ENCODE data around the gene PURA. TPM values are rescaled to one million over a fixed set of nuclear protein-coding genes. Genes with fewer than 3 reads are reported as not detected.

The PURA gene
- total and polyA plus RNA-seq, 2 of the 13 experiments (the other 11 are each of a cell fraction or from before 2014, with no cell fraction given), result 2.0 to 5.0 TPM

DNA sequence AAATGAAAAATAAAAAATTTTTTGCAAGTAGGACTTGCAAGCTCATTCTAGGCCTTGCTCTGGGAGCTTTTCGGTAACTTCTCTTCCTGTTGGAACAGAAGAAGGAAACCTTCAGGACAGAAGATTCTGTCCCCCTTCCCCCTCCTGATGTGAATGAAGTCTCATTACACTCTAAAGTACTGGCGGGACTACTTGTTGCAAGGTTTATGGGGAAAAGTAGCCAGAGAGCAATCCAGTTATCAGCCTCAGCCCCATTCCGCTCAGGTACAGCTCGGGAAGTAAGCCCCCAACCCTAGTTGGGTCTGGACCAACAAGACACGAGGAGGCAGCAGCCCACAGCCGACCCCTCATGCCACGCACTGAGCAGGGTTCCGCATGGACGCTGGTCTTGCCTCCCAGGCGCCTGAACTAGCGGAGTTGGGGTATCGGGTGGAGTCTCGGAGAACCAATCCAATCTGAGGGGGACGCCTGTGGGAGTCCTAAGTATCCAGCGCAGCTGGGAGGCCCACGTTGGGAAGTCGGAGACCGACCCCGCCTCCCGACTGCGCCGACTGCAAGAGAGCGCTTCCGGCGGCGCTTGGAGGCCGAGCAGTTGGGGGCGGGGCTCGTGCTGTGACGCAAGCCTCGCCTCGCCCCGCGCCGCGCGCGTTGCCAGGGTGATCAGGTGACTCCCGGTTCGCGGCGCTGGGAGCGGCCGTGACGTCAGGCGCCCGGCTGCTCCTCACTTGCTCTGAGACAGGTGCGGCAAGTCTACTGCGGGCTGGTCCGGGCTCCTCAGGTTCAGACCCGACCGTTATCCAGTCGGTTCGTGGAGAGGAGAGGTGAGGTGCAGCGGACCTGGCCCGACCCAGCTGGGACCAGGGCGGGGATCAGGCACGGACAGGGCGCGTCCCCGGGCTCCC is 60.8 kb downstream of the PURA start, which contains the start of gene CYSTM1 (continued):
- TF ChIP-seq MIER3 (CRISPR knock-in tag; IDR thresholded peaks at IDR 0.05; ENCODE audit: borderline replicate concordance) (peak; percentile 76; the same call in 1 of the 2 replicates), POLR2AphosphoS5 (IDR thresholded peaks at IDR 0.05; ENCODE audit: low read depth, low read length) (peak; percentile 88), ZNF7 (CRISPR knock-in tag; IDR thresholded peaks at IDR 0.05) (no peak), DMTF1 (CRISPR knock-in tag; IDR thresholded peaks at IDR 0.05) (no peak), AGO1 (IDR thresholded peaks at IDR 0.05; ENCODE audit: low read depth, low read length, poor library complexity, severe bottlenecking) (peak; percentile 77), HCFC1 (IDR thresholded peaks at IDR 0.05; ENCODE audit: low read depth, low read length) (no peak), MED1 (CRISPR knock-in tag; IDR thresholded peaks at IDR 0.05) (peak; percentile 64), AHDC1 (CRISPR knock-in tag; IDR thresholded peaks at IDR 0.05; ENCODE audit: borderline replicate concordance) (peak; percentile 12; the same call in 1 of the 2 replicates), ARID4A (CRISPR knock-in tag; IDR thresholded peaks at IDR 0.05; ENCODE audit: borderline replicate concordance) (peak; percentile 88)
- TF ChIP-seq, protein P1, sequence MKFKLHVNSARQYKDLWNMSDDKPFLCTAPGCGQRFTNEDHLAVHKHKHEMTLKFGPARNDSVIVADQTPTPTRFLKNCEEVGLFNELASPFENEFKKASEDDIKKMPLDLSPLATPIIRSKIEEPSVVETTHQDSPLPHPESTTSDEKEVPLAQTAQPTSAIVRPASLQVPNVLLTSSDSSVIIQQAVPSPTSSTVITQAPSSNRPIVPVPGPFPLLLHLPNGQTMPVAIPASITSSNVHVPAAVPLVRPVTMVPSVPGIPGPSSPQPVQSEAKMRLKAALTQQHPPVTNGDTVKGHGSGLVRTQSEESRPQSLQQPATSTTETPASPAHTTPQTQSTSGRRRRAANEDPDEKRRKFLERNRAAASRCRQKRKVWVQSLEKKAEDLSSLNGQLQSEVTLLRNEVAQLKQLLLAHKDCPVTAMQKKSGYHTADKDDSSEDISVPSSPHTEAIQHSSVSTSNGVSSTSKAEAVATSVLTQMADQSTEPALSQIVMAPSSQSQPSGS (CRISPR knock-in tag; IDR thresholded peaks at IDR 0.05), result peak; percentile 86
- TF ChIP-seq, protein P2, sequence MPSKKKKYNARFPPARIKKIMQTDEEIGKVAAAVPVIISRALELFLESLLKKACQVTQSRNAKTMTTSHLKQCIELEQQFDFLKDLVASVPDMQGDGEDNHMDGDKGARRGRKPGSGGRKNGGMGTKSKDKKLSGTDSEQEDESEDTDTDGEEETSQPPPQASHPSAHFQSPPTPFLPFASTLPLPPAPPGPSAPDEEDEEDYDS (CRISPR knock-in tag; IDR thresholded peaks at IDR 0.05), result peak; percentile 73
